ENCODE data around the gene SIRPB2.
A peak's percentile ranks its signal among the peaks of the same experiment; 100 is the strongest.

Gene SIRPB2

DNA sequence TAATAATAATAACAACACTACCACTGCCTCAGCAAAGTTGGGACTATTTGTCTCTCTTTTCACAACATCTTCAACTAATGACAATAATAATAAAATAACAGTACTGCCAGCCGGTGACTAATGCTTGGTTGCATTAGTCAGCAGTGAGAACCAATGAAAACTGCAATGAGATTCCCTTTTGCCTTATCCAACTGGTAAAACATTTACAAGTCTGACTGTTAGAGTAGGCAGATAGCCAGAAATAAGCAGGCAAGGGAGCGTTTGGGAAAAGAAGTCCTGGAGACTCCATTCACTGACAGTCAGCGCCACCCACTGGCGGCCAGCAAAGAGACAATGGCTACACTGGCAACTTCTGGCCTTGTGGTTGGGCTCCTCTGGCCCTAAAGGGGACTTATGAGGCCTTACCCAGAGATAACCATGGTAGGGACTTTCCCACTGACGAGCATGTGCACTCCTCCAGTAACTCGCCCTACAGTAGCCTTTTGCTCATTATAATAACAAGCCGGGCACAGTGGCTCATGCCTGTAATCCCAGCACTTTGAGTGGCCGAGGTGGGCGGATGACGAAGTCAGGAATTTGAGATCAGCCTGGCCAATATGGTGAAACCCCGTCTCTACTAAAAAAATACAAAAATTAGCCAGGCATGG, 21.2 kb downstream of the SIRPB2 start:
- Histone ChIP-seq H3F3A (ENCODE audit: insufficient read depth) (no peaks in the 10 kb centered on the region), H2AFZ (ENCODE audit: low read depth, low read length, severe bottlenecking) (no peak overlapping the region), H3K4me3 (ENCODE audit: insufficient read depth, low read length, poor library complexity, severe bottlenecking) (no peak overlapping the region), H3K9me2 (replicated peaks; ENCODE audit: insufficient read depth, low read length) (no peaks in the 10 kb centered on the region), H3K79me2 (ENCODE audit: insufficient read depth, low read length) (peaks cover 14% of the 10 kb centered on the region), H3K36me3 (ENCODE audit: low read length) (no peaks in the 10 kb centered on the region), H3K27me3 (ENCODE audit: low read length) (no peaks in the 10 kb centered on the region), H3K9ac (ENCODE audit: low read length) (no peak overlapping the region), H3K9me3 (ENCODE audit: insufficient read depth, low read length) (no peaks in the 10 kb centered on the region), H3K4me2 (ENCODE audit: low read depth, low read length, poor library complexity, severe bottlenecking) (no peak overlapping the region), H3K27ac (ENCODE audit: low read depth, low read length) (no peak overlapping the region), H4K20me1 (ENCODE audit: low read depth, low read length) (no peaks in the 10 kb centered on the region)
- TF ChIP-seq EZH2phosphoT487 (conservative IDR thresholded peaks at IDR 0.05; ENCODE audit: low read length) = no peak
- TF ChIP-seq, protein P1, sequence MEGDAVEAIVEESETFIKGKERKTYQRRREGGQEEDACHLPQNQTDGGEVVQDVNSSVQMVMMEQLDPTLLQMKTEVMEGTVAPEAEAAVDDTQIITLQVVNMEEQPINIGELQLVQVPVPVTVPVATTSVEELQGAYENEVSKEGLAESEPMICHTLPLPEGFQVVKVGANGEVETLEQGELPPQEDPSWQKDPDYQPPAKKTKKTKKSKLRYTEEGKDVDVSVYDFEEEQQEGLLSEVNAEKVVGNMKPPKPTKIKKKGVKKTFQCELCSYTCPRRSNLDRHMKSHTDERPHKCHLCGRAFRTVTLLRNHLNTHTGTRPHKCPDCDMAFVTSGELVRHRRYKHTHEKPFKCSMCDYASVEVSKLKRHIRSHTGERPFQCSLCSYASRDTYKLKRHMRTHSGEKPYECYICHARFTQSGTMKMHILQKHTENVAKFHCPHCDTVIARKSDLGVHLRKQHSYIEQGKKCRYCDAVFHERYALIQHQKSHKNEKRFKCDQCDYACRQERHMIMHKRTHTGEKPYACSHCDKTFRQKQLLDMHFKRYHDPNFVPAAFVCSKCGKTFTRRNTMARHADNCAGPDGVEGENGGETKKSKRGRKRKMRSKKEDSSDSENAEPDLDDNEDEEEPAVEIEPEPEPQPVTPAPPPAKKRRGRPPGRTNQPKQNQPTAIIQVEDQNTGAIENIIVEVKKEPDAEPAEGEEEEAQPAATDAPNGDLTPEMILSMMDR (IDR thresholded peaks at IDR 0.05; ENCODE audit: insufficient read depth, low read length, poor library complexity, severe bottlenecking) = peak; percentile 68

GRCh38 chr20:1469306-1469905, 21.8 kb downstream of the SIRPB2 start:
- Histone ChIP-seq H3F3A (ENCODE audit: insufficient read depth) (no peaks in the 10 kb centered on the region), H3K4me2 (ENCODE audit: low read depth, low read length, poor library complexity, severe bottlenecking) (no peak overlapping the region), H3K9ac (ENCODE audit: low read length) (no peak overlapping the region), H3K27ac (ENCODE audit: low read depth, low read length) (no peak overlapping the region), H4K20me1 (ENCODE audit: low read depth, low read length) (no peaks in the 10 kb centered on the region), H3K9me2 (replicated peaks; ENCODE audit: insufficient read depth, low read length) (no peaks in the 10 kb centered on the region), H3K4me3 (ENCODE audit: insufficient read depth, low read length, poor library complexity, severe bottlenecking) (no peak overlapping the region), H2AFZ (ENCODE audit: low read depth, low read length, severe bottlenecking) (no peak overlapping the region), H3K36me3 (ENCODE audit: low read length) (no peaks in the 10 kb centered on the region), H3K79me2 (ENCODE audit: insufficient read depth, low read length) (peaks cover 20% of the 10 kb centered on the region), H3K9me3 (ENCODE audit: insufficient read depth, low read length) (no peaks in the 10 kb centered on the region), H3K27me3 (ENCODE audit: low read length) (no peaks in the 10 kb centered on the region)
- TF ChIP-seq, protein P1 (IDR thresholded peaks at IDR 0.05; ENCODE audit: insufficient read depth, low read length, poor library complexity, severe bottlenecking) = no peak
- no peak for TF ChIP-seq EZH2phosphoT487 (conservative IDR thresholded peaks at IDR 0.05; ENCODE audit: low read length)

GRCh38 chr20:1468117-1468624, 23.0 kb downstream of the SIRPB2 start:
- Histone ChIP-seq H3K9ac (ENCODE audit: low read length) (no peak overlapping the region), H3K9me3 (ENCODE audit: insufficient read depth, low read length) (no peaks in the 10 kb centered on the region), H3K27ac (ENCODE audit: low read depth, low read length) (no peak overlapping the region), H3K4me2 (ENCODE audit: low read depth, low read length, poor library complexity, severe bottlenecking) (no peak overlapping the region), H3K79me2 (ENCODE audit: insufficient read depth, low read length) (peaks cover 32% of the 10 kb centered on the region), H3F3A (ENCODE audit: insufficient read depth) (no peaks in the 10 kb centered on the region), H3K4me3 (ENCODE audit: insufficient read depth, low read length, poor library complexity, severe bottlenecking) (no peak overlapping the region), H4K20me1 (ENCODE audit: low read depth, low read length) (no peaks in the 10 kb centered on the region), H3K36me3 (ENCODE audit: low read length) (no peaks in the 10 kb centered on the region), H2AFZ (ENCODE audit: low read depth, low read length, severe bottlenecking) (no peak overlapping the region), H3K9me2 (replicated peaks; ENCODE audit: insufficient read depth, low read length) (no peaks in the 10 kb centered on the region), H3K27me3 (ENCODE audit: low read length) (no peaks in the 10 kb centered on the region)
- TF ChIP-seq EZH2phosphoT487 (conservative IDR thresholded peaks at IDR 0.05; ENCODE audit: low read length) = no peak
- TF ChIP-seq, protein P1 (IDR thresholded peaks at IDR 0.05; ENCODE audit: insufficient read depth, low read length, poor library complexity, severe bottlenecking) = no peak
